Ovary (tissue), 9 donors: Measurements from ENCODE around the gene KLHL41. TPM values are rescaled to one million over a fixed set of nuclear protein-coding genes. Genes with fewer than 3 reads are reported as not detected.

ENCODE experiments used
- DNase-seq, 5 donors: peaks; one replicate each; pipeline ENCODE4 v3.0.0-alpha.2; 2019 to 2020
- H3K27ac ChIP-seq, 2 donors: fragments of 200-600 bp; one replicate each; pipeline versions ENCODE4 v1.5.1 to v1.8.0; 2019 to 2022
- H3K27me3 ChIP-seq: fragments of 200-600 bp; one replicate; pipeline ENCODE4 v1.8.0; 2022
- H3K36me3 ChIP-seq: fragments of 200-600 bp; sonication (generic); one replicate; pipeline ENCODE4 v1.5.1; 2019
- H3K4me1 ChIP-seq: one replicate; pipeline ENCODE4 v1.8.1; 2013; ENCODE audit warnings: mild to moderate bottlenecking, moderate library complexity; ENCODE audit not compliant: insufficient read depth
- H3K4me3 ChIP-seq: fragments of 200-600 bp; sonication (generic); one replicate; pipeline ENCODE4 v1.5.1; 2017
- H3K9me3 ChIP-seq, 2 donors: fragments of 200-600 bp in 1 of 2; sonication (generic) in 1 of 2; one replicate each; pipeline versions ENCODE4 v1.5.1 to v1.8.1; 2013 to 2019; ENCODE audit warnings: mild to moderate bottlenecking in 1 of 2, moderate library complexity in 1 of 2
- CTCF ChIP-seq, 3 donors: fragments of 450-650 bp in 2 of 3; fragments of 200-600 bp in 1 of 3; IDR thresholded peaks; one replicate each; pipeline versions ENCODE4 v1.5.1 to v1.8.0; 2016 to 2022; ENCODE audit warnings: antibody characterized with exemption in 3 of 3, mild to moderate bottlenecking in 1 of 3
- EP300 ChIP-seq: sonication (generic); formaldehyde crosslinking; IDR thresholded peaks from one replicate; pipeline ENCODE4 v1.6.1; 2017; ENCODE audit warnings: antibody characterized with exemption
- POLR2A ChIP-seq: fragments of 450-650 bp; IDR thresholded peaks from one replicate; pipeline ENCODE4 v1.6.1; 2017; ENCODE audit warnings: antibody characterized with exemption, mild to moderate bottlenecking, moderate library complexity
- WGBS, 3 donors: extraction: QIAGEN DNeasy Blood & Tissue Kit in 1 of 3; methylation state at CpG; one replicate each; pipeline versions ENCODE4 v1.1.5 to v1.1.7; 2013 to 2017; 5-methylcytosine and 5-hydroxymethylcytosine counted together
- intact Hi-C, 4 donors: fragments of 100-400 bp; cut with DNase I; formaldehyde crosslinking; loops; one replicate each; pipeline versions ENCODE4 v1.11.0 to v1.15.1; 2022 to 2023
- polyA plus RNA-seq, 2 donors: library from polyadenylated mRNA; stranded (reverse); fragments of 200-250 nt in 1 of 2; fragments of 350-450 nt in 1 of 2; fragmentation: Illumina TruSeq in 1 of 2; extraction: RNeasy Lipid Tissue Mini Kit (QIAGEN cat#74804) in 1 of 2; gene quantifications; one replicate each; pipeline ENCODE4 v1.2.3, GENCODE V29; 2013 to 2014
- total RNA-seq, 7 donors: library from RNA; depleted of rRNA in 2 of 7; stranded (reverse); fragments of >200 nt in 2 of 7; fragmentation: NEBNext Ultra II Directional in 3 of 7; extraction: Animal tissue kit (Norgen Biotek cat#: 25700) in 3 of 7; gene quantifications; one replicate each; pipeline versions ENCODE4 v1.1.0 to v1.2.4, GENCODE V29; 2016 to 2023
- donor health status: DM: no; HTN: no; CAD: no; lungs with moderate emphysema.
- donor health status: DM: no; HTN: no; CAD: no.
- donor health status: Bipolar disorder and iron deficiency.
- donor health status: DM: yes; HTN: yes; CAD: no.
- donor health status: DM: no; HTN: no; CAD: no.
- donor health status: DM: yes; HTN: yes; CAD: no.

The KLHL41 gene
- total and polyA plus RNA-seq, 9 donors: 0.67 to 1.4 (median 1.2) TPM

DNA sequence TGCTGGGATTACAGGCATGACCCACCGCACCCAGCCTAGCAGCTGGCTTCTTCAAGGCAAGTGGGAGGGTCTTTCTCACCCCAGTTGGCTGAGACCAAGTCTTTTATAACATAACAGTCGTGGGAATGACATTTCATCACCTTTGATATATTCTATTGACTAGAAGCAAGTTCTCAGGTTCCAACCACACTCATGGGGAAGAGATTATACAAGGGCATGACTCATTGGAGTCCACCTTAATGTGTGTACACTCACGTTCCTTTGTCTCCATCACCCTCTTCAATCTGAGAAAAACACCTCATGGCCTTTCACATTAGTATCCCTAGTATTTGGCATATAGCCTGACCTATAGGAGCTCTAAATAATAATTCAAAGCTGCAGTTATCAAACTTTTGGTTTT is 33.0 kb upstream of the KLHL41 start:
- Histone ChIP-seq H3K9me3 (no peaks in the 10 kb centered on the region), H3K36me3 (no peaks in the 10 kb centered on the region), H3K27ac (no peak overlapping the region), H3K4me3 (no peak overlapping the region), H3K27me3 (no peaks in the 10 kb centered on the region), H3K4me1 (no peaks in the 10 kb centered on the region)
- intact Hi-C loops: no loop called here
- no peak for DNase-seq
- 68 to 83% (median 75%) methylated on average over 3 of the region's 3 CpGs for WGBS, 3 donors
- TF ChIP-seq EP300 (no peak), POLR2A (no peak), CTCF (IDR thresholded peaks at IDR 0.05) (no peak)

DNA sequence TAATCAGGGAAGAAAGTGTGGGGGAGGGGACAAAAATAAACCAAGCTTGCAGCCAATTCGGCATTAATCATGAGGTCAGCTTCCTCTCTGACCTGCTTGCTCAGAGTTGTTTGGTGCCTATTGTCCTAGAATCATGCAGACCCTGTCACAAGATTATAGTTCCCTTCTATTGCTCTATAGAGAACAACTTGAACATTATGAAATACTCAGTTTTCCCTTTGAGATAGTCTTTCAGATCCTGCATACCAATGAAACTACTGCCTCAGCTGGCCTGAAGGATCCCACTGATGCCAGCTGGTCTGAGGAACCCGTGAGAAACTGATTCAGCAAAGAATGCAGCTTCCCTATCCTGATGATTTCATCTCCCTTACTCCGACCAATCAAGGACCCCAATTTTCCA is 31.2 kb upstream of the KLHL41 start:
- intact Hi-C loops: no loop called here
- H3K36me3 ChIP-seq: no peaks in the 10 kb centered on the region
- no peaks in the 10 kb centered on the region for H3K4me1 ChIP-seq
- no peaks in the 10 kb centered on the region for H3K27me3 ChIP-seq
- H3K9me3 ChIP-seq: no peaks in the 10 kb centered on the region
- H3K27ac ChIP-seq: no peak overlapping the region
- TF ChIP-seq CTCF (IDR thresholded peaks at IDR 0.05): no peak
- TF ChIP-seq POLR2A: no peak
- no peak for TF ChIP-seq EP300
- H3K4me3 ChIP-seq: no peak overlapping the region
- WGBS, 3 donors: 42 to 55% (median 48%) methylated on average over 3 of the region's 3 CpGs
- no peak for DNase-seq

DNA sequence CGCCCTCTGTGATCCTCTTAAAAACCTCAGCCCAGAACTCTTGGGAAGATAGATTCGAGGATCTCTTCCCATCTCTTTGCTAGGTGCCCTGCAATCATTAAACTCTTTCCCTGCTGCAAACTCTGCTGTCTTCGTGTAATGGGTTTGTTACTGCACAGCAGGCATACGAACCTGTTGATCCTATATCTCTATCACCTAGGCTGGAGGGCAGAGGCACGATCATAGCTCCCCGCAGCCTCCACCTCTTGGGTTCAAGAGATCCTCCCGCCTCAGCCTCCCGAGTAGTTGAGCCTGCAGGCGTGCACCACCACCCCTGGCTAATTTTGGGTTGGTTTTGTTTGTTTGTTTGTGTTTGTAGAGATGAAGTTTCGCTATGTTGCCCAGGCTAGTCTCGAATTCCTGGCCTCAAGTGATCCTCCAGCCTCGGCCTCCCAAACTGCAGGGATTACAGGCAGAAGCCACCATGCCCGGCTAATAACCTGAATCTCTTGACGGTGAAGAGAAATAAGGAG is 30.7 kb upstream of the KLHL41 start:
- Histone ChIP-seq H3K36me3 (no peaks in the 10 kb centered on the region), H3K27ac (peak overlapping the region; percentile 46 to 72), H3K27me3 (no peaks in the 10 kb centered on the region), H3K9me3 (no peaks in the 10 kb centered on the region), H3K4me3 (peak overlapping the region; percentile 82), H3K4me1 (no peaks in the 10 kb centered on the region)
- intact Hi-C loops: no loop called here
- no peak for DNase-seq
- 57 to 72% (median 65%) methylated on average over 14 of the region's 14 CpGs for WGBS, 3 donors
- TF ChIP-seq POLR2A (no peak), CTCF (IDR thresholded peaks at IDR 0.05) (no peak), EP300 (no peak)

- DNase-seq: peak; percentile 78 to 91 (median 83)
- peak within 1 kb of the TSS; percentile 82 for H3K4me3 ChIP-seq
- peak within 1 kb of the TSS; percentile 46 to 72 for H3K27ac ChIP-seq
- WGBS, 3 donors: 0% methylated on average over 43 to 71 of the region's 71 CpGs
- H3K27me3 ChIP-seq: no peaks in the 10 kb centered on the region
- intact Hi-C loops: no loop called here
- H3K9me3 ChIP-seq: no peaks in the 10 kb centered on the region
- no peaks in the 10 kb centered on the region for H3K36me3 ChIP-seq
- TF ChIP-seq CTCF (IDR thresholded peaks at IDR 0.05): peak in 1 of 3 donors; percentile 38
- TF ChIP-seq POLR2A: no peak
- no peaks in the 10 kb centered on the region for H3K4me1 ChIP-seq
Measured at GRCh38 chr2:169479257-169480078, 30.0 kb upstream of the KLHL41 start, which contains the start of gene BBS5. BBS5 (plus strand) TSS chr2:169479494; CDS start chr2:169479554, 60 bp downstream.
